Measurements from ENCODE around the gene NKIRAS2. TPM values are rescaled to one million over a fixed set of nuclear protein-coding genes. Genes with fewer than 3 reads are reported as not detected.

The NKIRAS2 gene
- total and polyA plus RNA-seq, 2 of the 13 experiments (the other 11 are each of a cell fraction or from before 2014, with no cell fraction given) = 27.9 to 42.0 TPM

- no peak for TF ChIP-seq MLXIP (CRISPR knock-in tag; IDR thresholded peaks at IDR 0.05; ENCODE audit: borderline replicate concordance)
- TF ChIP-seq ZNF816 (CRISPR knock-in tag; IDR thresholded peaks at IDR 0.05; ENCODE audit: borderline replicate concordance) = no peak
- peak; percentile 20; the same call in 1 of the 2 replicates for TF ChIP-seq MIXL1 (CRISPR knock-in tag; IDR thresholded peaks at IDR 0.05)
- no peak for TF ChIP-seq ZNF367 (CRISPR knock-in tag; IDR thresholded peaks at IDR 0.05; ENCODE audit: borderline replicate concordance)
- TF ChIP-seq ZFP1 (CRISPR knock-in tag; IDR thresholded peaks at IDR 0.05) = no peak
- TF ChIP-seq CC2D1A (CRISPR knock-in tag; IDR thresholded peaks at IDR 0.05) = no peak
- TF ChIP-seq PHF20 (CRISPR knock-in tag; IDR thresholded peaks at IDR 0.05) = no peak
- TF ChIP-seq DBP (CRISPR knock-in tag; IDR thresholded peaks at IDR 0.05; ENCODE audit: not compliant biosample characterization) = no peak
- no peak for TF ChIP-seq ZNF160 (CRISPR knock-in tag; IDR thresholded peaks at IDR 0.05)
- 0 out of 2 replicates have a peak, but pooled peaks have one; percentile 35 for TF ChIP-seq ZHX2 (IDR thresholded peaks at IDR 0.05; ENCODE audit: low read depth)
- TF ChIP-seq ZHX2 (CRISPR knock-in tag; IDR thresholded peaks at IDR 0.05; ENCODE audit: borderline replicate concordance) = no peak
- TF ChIP-seq MAFF (IDR thresholded peaks at IDR 0.05; ENCODE audit: low read depth, low read length) = no peak
- no peak for TF ChIP-seq TSC22D2 (CRISPR knock-in tag; IDR thresholded peaks at IDR 0.05; ENCODE audit: borderline replicate concordance)
- TF ChIP-seq DZIP1 (CRISPR knock-in tag; IDR thresholded peaks at IDR 0.05) = no peak
- TF ChIP-seq TGIF2 (CRISPR knock-in tag; IDR thresholded peaks at IDR 0.05) = no peak
- TF ChIP-seq ZBTB8A (CRISPR knock-in tag; IDR thresholded peaks at IDR 0.05; ENCODE audit: borderline replicate concordance, low read depth) = no peak
- peak; percentile 72; the same call in 1 of the 2 replicates for TF ChIP-seq IRF2 (CRISPR knock-in tag; IDR thresholded peaks at IDR 0.05)
Measured at GRCh38 chr17:42027961-42028790, 8.3 kb downstream of the NKIRAS2 start (continued).

All from HepG2 (cell line).